AG10803 (cell line): Measurements from ENCODE around the gene CASZ1.

Experiments
- DNase-seq: peaks from one replicate; pipeline ENCODE4 v3.0.0; 2010; ENCODE audit warnings: low read depth
- H3K4me3 ChIP-seq: 2 replicates; pipeline ENCODE4 v1.5.1; 2011; ENCODE audit warnings: mild to moderate bottlenecking, low read length, control low read depth
- TF ChIP-seq, protein P1 (sequence below): conservative IDR thresholded peaks from 2 replicates; pipeline ENCODE4 v1.5.1; 2011; ENCODE audit warnings: mild to moderate bottlenecking, low read length, control low read depth, inconsistent platforms

The CASZ1 gene

DNA sequence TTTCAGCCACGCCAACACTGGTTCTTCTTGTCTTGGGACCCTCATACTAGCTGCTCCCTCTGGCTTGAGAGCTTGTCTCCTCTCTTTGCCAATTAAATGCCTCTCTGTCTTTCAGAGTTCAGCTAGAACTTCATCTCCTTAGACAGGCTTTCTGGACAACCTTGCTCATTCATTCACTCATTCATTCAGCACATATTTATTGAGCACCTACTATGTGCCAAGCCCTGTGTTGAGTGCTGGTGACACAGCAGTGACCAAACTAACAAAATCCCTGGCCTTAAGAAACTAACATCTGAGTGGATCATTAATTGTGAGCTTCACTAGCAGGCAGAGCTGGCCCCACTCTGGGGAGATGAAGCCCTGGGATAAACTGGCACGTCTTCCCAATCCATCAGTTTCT is 24.9 kb upstream of the CASZ1 start:
- no peak for DNase-seq
- no peak overlapping the region for H3K4me3 ChIP-seq
- TF ChIP-seq, protein P1, sequence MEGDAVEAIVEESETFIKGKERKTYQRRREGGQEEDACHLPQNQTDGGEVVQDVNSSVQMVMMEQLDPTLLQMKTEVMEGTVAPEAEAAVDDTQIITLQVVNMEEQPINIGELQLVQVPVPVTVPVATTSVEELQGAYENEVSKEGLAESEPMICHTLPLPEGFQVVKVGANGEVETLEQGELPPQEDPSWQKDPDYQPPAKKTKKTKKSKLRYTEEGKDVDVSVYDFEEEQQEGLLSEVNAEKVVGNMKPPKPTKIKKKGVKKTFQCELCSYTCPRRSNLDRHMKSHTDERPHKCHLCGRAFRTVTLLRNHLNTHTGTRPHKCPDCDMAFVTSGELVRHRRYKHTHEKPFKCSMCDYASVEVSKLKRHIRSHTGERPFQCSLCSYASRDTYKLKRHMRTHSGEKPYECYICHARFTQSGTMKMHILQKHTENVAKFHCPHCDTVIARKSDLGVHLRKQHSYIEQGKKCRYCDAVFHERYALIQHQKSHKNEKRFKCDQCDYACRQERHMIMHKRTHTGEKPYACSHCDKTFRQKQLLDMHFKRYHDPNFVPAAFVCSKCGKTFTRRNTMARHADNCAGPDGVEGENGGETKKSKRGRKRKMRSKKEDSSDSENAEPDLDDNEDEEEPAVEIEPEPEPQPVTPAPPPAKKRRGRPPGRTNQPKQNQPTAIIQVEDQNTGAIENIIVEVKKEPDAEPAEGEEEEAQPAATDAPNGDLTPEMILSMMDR: no peak

DNA sequence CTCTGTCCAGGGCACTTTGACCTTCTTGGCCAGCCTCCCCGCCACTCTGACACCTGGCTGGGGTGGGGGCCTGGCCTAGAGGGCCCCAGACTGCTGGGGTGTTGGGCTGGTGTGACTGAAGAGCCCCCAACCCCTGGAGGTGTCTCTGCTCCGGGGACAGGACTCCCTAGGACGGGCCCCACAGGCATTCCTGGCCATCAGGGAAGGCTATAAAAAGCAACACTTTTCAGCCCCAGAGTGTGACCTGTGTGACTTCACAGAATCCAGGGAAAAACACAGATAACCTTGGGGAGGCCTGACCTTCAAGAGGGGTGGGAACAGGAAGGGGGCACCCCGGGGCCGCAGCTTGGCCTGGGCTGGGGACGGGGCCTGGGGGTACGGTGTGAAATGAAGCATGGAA is 24.0 kb upstream of the CASZ1 start:
- H3K4me3 ChIP-seq: no peak overlapping the region
- no peak for DNase-seq
- TF ChIP-seq, protein P1: no peak

DNA sequence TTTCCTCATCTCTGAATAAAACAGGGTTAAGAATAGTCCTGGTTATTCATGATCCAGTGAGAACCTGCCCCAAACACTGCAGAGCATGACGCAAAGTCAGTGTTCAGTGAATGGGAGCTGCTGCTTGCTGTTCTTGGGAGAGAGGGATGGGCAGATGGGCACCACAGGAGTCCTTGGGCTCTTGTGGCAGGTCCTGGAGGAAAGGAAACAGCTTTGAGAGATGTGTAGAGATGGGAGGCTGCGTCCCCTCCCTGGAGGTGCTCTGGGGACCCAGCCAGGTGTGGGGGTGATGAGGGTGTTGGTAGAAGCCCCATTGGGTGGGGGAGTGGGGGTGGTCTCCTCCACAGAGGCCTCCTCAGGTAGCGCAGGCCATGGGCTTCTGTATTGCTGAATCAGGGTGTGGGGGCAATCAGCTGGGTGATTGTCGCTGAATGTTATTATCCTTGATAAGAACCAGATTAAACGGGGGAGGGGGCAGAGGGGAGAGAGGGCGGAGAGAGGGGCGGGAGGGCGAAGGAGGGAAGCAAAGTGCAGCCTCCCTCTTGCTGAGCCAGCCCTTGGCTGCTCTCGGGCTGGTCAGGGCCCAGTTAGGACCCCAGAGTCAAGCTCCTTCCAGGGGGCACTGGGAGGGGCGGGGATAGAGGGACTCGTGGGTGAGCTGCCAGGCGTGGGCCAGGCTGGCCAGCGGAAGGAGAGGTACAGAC is 22.9 kb upstream of the CASZ1 start:
- no peak overlapping the region for H3K4me3 ChIP-seq
- DNase-seq: no peak
- TF ChIP-seq, protein P1: no peak

DNA sequence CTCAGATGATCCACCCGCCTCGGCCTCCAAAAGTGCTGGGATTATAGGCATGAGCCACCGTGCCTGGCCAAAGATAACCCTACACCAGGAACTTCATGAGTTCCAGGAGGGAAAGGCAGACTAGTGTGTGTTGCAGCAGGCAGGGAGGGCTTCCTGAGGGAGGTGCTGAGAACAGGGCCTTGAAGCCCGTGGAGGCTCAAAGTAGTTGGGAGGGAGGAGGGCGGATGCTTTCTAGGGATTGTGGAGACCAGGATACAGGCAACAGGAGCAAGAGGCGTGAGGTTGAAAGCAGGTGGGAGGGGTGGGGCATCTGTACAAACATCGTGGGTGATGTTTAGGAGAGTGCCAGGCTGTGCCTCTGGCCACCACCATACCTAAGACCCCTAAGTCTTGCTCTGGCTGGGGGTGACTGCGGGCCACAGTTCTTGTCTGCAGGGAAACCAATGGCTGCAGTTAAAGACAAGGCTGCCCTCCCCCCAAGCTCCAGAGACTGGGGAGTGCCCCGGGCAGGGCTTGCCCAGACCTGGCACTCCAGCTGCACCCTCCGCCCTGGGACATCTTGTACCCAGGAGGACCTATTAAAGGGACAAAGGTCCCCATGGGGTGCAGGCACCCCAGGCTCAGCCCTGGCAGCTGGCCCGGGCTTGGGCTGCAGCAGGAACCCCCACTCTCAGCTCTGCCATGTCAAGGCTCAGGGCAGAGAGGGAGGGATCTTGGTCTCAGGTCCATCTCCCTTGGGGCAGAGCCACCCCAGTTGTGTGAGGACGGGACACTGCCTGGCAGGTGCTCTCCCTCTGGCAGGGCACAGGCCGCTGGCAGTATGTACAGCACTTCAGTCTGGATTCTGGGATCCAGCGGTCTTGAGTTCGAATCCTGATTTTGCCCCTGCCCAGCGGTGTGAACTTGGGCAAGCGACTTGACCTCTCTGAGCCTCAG is 22.1 kb upstream of the CASZ1 start:
- TF ChIP-seq, protein P1: no peak
- H3K4me3 ChIP-seq: no peak overlapping the region
- DNase-seq: no peak

DNA sequence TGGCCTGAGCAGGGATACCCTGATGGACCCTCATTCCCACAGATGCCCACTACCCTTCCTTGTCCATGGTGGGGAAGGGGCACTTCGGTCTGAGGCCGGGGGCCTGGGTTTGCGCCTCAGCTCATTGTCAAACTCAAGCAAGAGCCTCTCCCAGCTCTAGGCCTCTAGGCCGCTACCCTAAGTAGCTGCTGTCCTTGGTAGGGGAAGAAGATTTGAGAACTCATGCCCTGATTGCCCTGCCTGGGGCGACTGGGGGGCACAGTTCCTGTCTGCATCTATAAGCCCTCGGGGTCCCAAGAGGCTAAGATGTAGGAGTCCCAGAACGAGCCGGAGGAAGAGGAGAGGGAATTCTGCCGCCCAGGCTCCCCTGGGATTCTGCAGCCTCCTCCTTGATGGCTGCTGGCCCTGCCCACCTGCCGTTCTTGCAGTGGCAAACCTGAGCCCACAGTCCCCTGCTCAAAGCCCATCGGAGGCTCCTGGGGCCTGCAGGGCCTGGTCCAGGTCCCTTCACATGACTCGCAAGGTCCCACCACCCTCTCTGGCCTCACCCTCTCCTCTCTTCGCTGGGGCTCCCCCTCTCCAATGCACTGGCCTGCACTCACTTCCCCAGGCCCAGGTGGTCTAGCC is 20.4 kb upstream of the CASZ1 start:
- H3K4me3 ChIP-seq: no peak overlapping the region
- TF ChIP-seq, protein P1: no peak
- DNase-seq: no peak

DNA sequence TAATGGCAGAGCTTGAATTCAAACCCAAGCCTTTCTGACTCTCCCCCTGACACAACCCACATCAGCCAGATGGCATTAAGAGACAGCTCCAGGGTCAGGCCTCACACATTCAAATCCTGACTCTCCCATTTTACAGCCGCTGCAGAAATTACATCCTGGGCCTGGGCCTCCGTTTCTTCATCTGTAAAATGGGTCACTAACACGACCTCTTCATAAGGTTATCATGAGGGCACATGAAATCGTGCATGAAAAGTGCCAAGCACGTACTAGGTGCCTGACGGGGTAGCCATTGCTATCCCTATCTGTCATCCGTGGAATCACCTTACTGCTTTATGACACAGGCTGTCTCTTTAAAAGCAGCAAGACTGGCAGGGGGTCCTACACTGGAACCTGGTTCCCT is 19.8 kb upstream of the CASZ1 start:
- DNase-seq: no peak
- TF ChIP-seq, protein P1: no peak
- H3K4me3 ChIP-seq: no peak overlapping the region
